CD4-positive, CD25-positive, alpha-beta regulatory T cell (primary cell): ENCODE data around the gene PLAGL1. TPM values are rescaled to one million over a fixed set of nuclear protein-coding genes. Genes with fewer than 3 reads are reported as not detected.
"Not testable (repeated sequence)": the region's sequence is repeated elsewhere in the genome, so short reads cannot be mapped to it uniquely, and the experiment has no call there.

Experiments used
- ATAC-seq, 2 donors: fragments of 150-1000 bp; cut with Tn5 transposase; one replicate each; pipeline ENCODE4 v1.10.0; 2021; ENCODE audit warnings: low read depth in 2 of 2, moderate number of reproducible peaks in 2 of 2, moderate library complexity in 1 of 2
- DNase-seq, 3 donors: peaks; one replicate each; pipeline versions ENCODE4 v3.0.0 to v3.0.0-alpha.2; 2012 to 2022; ENCODE audit warnings: mixed read lengths in 1 of 3
- H3K27ac ChIP-seq: one replicate; pipeline ENCODE4 v1.7.0; 2013; ENCODE audit warnings: mild to moderate bottlenecking, low read length; ENCODE audit not compliant: insufficient read depth, poor library complexity, severe bottlenecking
- H3K27me3 ChIP-seq: one replicate; pipeline ENCODE4 v1.7.0; 2013; ENCODE audit warnings: low read length; ENCODE audit not compliant: control insufficient read depth, insufficient read depth
- H3K36me3 ChIP-seq: one replicate; pipeline ENCODE4 v1.7.0; 2013; ENCODE audit warnings: mild to moderate bottlenecking, low read length, moderate library complexity; ENCODE audit not compliant: control insufficient read depth, insufficient read depth
- H3K4me1 ChIP-seq: 2 replicates; pipeline ENCODE4 v1.7.0; 2013; ENCODE audit warnings: mild to moderate bottlenecking, low read length; ENCODE audit not compliant: insufficient read depth, control insufficient read depth, poor library complexity, severe bottlenecking
- H3K4me3 ChIP-seq: one replicate; pipeline ENCODE4 v1.7.0; 2013; ENCODE audit warnings: low read depth, mild to moderate bottlenecking, low read length, moderate library complexity
- H3K9me3 ChIP-seq, 2 experiments: 1 replicate in 1 of 2; 2 replicates in 1 of 2; pipeline ENCODE4 v1.7.0; 2013; ENCODE audit warnings: low read length in 2 of 2, mild to moderate bottlenecking in 1 of 2, moderate library complexity in 1 of 2; ENCODE audit not compliant: control insufficient read depth in 2 of 2
- H3K27ac Mint-ChIP-seq, 3 donors: one replicate each; pipeline ENCODE4 v1.8.0; 2020 to 2022; ENCODE audit warnings: mild to moderate bottlenecking in 3 of 3, mixed read lengths in 3 of 3, moderate library complexity in 2 of 3
- H3K27me3 Mint-ChIP-seq: one replicate; pipeline ENCODE4 v1.8.0; 2022; ENCODE audit warnings: mild to moderate bottlenecking, mixed read lengths
- H3K36me3 Mint-ChIP-seq: one replicate; pipeline ENCODE4 v1.8.0; 2020; ENCODE audit warnings: mixed read lengths
- H3K4me1 Mint-ChIP-seq, 4 donors: one replicate each; pipeline ENCODE4 v1.8.0; 2020 to 2022; ENCODE audit warnings: mixed read lengths in 4 of 4, mild to moderate bottlenecking in 1 of 4
- H3K4me3 Mint-ChIP-seq, 4 donors: one replicate each; pipeline ENCODE4 v1.8.0; 2020 to 2022; ENCODE audit warnings: mild to moderate bottlenecking in 4 of 4, mixed read lengths in 4 of 4, moderate library complexity in 3 of 4
- H3K9me3 Mint-ChIP-seq, 7 donors: one replicate each; pipeline ENCODE4 v1.8.0; 2020 to 2022; ENCODE audit warnings: mixed read lengths in 7 of 7, mild to moderate bottlenecking in 3 of 7, moderate library complexity in 2 of 7
- polyA plus RNA-seq, 4 donors: library from polyadenylated mRNA; unstranded; fragments of 300-500 nt; fragmentation: Illumina TruSeq; gene quantifications; one replicate each; pipeline ENCODE4 v1.2.3, GENCODE V29; 2021
- total RNA-seq: library from RNA; stranded (reverse); gene quantifications from one replicate; pipeline ENCODE4 v1.2.3, GENCODE V29; 2022

The PLAGL1 gene
- total and polyA plus RNA-seq, 5 donors from 2014 or later = 1.4 to 4.7 (median 2.8) TPM

DNA sequence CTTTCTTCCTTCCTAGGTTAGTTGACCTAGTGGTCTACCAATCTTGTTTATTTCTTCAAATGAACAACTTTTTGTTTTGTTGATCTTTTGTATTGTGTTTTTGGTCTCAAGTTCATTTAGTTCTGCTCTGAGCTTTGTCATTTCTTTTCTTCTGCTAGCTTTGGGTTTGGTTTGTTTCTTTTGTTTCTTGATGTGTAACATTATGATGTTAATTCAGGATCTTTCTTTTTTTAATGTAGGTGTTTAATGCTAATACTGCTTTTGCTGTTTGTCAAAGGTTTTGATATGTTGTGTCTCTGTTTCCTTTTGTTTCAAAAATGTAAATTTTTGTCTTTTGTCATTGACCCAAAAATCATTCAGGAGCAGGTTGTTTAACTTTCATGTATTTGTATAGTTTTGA is 78.1 kb downstream of the PLAGL1 start:
- no peaks in the 10 kb centered on the region for H3K36me3 ChIP-seq
- H3K27ac ChIP-seq = no peak overlapping the region
- Mint-ChIP-seq H3K9me3 (peaks cover 6 to 16% (median 7%) of the 10 kb centered on the region in 7 donors), H3K4me3 (no peak overlapping the region), H3K27ac (no peak overlapping the region), H3K27me3 (peaks cover 33% of the 10 kb centered on the region), H3K4me1 (no peaks in the 10 kb centered on the region), H3K36me3 (no peaks in the 10 kb centered on the region)
- no peak for DNase-seq
- H3K4me1 ChIP-seq = no peaks in the 10 kb centered on the region
- H3K9me3 ChIP-seq = no peaks in the 10 kb centered on the region
- no peak for ATAC-seq
- no peak overlapping the region for H3K4me3 ChIP-seq
- no peaks in the 10 kb centered on the region for H3K27me3 ChIP-seq

DNA sequence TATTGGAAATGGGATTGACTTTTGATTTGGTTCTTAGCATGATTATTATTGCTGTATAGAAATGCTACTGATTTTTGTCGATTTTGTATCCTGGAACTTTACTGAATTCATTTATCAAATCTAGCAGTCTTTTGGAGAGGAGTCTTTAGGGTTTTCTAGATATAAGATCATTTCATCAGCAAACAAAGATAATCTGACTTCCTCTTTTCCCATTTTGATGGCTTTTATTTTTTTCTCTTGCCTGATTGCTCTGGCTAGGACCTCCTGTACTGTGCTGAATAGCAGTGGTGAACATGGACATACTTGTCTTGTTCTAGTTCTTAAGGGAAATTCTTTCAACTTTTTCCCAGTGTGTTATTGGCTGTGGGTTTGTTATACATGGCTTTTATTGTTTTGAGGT is 79.2 kb downstream of the PLAGL1 start:
- no peaks in the 10 kb centered on the region for H3K36me3 Mint-ChIP-seq
- no peak for DNase-seq
- H3K9me3 ChIP-seq = no peaks in the 10 kb centered on the region
- no peaks in the 10 kb centered on the region for H3K4me1 Mint-ChIP-seq
- no peak for ATAC-seq
- H3K27me3 Mint-ChIP-seq = peaks cover 28% of the 10 kb centered on the region
- H3K4me3 ChIP-seq = no peak overlapping the region
- H3K27ac Mint-ChIP-seq = no peak overlapping the region
- no peaks in the 10 kb centered on the region for H3K27me3 ChIP-seq
- no peak overlapping the region for H3K4me3 Mint-ChIP-seq
- no peaks in the 10 kb centered on the region for H3K36me3 ChIP-seq
- H3K27ac ChIP-seq = no peak overlapping the region
- peaks cover 6 to 16% (median 7%) of the 10 kb centered on the region in 7 donors for H3K9me3 Mint-ChIP-seq
- no peaks in the 10 kb centered on the region for H3K4me1 ChIP-seq

DNA sequence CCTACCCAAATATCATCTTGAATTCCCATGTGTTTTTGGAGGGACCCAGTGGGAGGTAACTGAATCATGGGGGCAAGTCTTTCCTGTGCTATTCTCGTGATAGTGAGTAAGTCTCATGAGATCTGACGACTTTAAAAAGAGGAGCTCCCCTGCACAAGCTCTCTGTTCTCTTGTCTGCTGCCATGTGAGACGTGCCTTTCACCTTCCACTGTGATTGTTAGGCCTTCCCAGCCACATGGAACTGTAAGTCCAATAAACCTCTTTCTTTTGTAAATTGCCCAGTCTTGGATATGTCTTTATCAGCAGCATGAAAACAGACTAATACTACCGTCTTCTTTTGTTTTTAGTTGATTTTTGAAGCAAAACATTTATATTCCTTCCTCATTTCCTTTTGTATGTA is 91.0 kb downstream of the PLAGL1 start:
- H3K4me3 ChIP-seq, H3K36me3 ChIP-seq, H3K27ac ChIP-seq, H3K4me3 Mint-ChIP-seq, DNase-seq, H3K4me1 Mint-ChIP-seq, ATAC-seq, H3K4me1 ChIP-seq, H3K27me3 ChIP-seq, H3K27ac Mint-ChIP-seq, H3K27me3 Mint-ChIP-seq: not testable (repeated sequence)
- H3K9me3 ChIP-seq = peaks cover 11 to 15% of the 10 kb centered on the region in 2 experiments
- Mint-ChIP-seq H3K9me3 (peaks cover 3 to 23% (median 12%) of the 10 kb centered on the region in 7 donors), H3K36me3 (peaks cover 19% of the 10 kb centered on the region)

DNA sequence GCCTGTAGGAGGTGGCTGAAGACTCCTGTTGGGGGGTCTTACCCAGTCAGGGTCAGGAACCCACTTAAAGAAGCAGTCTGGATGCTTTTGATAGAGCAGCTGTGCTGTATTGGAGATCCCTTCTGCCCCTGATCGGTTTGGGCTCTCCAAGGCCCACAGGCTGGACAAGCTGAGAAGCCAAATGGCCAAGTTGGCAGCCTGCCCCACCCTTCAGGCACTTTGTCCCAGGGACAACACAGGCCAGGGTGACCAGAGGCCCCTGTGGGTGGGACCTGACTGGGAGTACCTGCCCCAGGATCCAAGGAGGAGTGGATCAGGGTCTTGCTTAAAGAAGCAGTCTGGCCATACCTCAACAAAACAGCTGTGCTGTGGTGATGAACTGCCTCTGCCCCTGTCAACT is 95.4 kb downstream of the PLAGL1 start:
- H3K36me3 ChIP-seq = no peaks in the 10 kb centered on the region
- Mint-ChIP-seq H3K27ac (no peak overlapping the region), H3K27me3 (no peaks in the 10 kb centered on the region), H3K4me3 (no peak overlapping the region), H3K9me3 (peaks cover 4 to 29% (median 10%) of the 10 kb centered on the region in 7 donors), H3K36me3 (peaks cover 30% of the 10 kb centered on the region), H3K4me1 (no peaks in the 10 kb centered on the region)
- H3K27ac ChIP-seq = no peak overlapping the region
- DNase-seq (no peak), ATAC-seq (no peak)
- H3K9me3 ChIP-seq = peaks cover 8 to 14% of the 10 kb centered on the region in 2 experiments
- peaks cover 1% of the 10 kb centered on the region for H3K27me3 ChIP-seq
- no peaks in the 10 kb centered on the region for H3K4me1 ChIP-seq
- no peak overlapping the region for H3K4me3 ChIP-seq

DNA sequence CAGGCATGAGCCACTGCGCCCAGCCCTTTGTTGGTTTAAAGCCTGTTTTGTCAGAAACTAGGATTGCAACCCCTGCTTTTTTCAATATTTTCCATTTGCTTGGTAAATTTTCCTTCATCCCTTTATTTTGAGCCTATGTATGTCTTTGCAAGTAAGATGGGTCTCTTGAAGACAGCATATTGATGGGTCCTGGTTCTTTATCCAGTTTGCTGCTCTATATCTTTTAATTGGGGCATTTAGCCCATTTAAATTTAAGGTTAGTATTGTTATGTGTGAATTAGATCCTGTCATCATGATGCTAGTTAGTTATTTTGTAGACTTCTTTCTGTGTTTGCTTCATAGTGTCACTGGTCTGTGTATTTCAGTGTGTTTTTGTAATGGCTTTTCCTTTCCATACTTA is 97.0 kb downstream of the PLAGL1 start:
- no peak overlapping the region for H3K27ac ChIP-seq
- Mint-ChIP-seq H3K4me1 (no peaks in the 10 kb centered on the region), H3K27me3 (no peaks in the 10 kb centered on the region), H3K4me3 (no peak overlapping the region), H3K27ac (no peak overlapping the region), H3K9me3 (peaks cover 4 to 24% (median 10%) of the 10 kb centered on the region in 7 donors), H3K36me3 (peaks cover 25% of the 10 kb centered on the region)
- peaks cover 8 to 14% of the 10 kb centered on the region in 2 experiments for H3K9me3 ChIP-seq
- no peaks in the 10 kb centered on the region for H3K27me3 ChIP-seq
- ATAC-seq (no peak), DNase-seq (no peak)
- no peaks in the 10 kb centered on the region for H3K4me1 ChIP-seq
- no peaks in the 10 kb centered on the region for H3K36me3 ChIP-seq
- no peak overlapping the region for H3K4me3 ChIP-seq

DNA sequence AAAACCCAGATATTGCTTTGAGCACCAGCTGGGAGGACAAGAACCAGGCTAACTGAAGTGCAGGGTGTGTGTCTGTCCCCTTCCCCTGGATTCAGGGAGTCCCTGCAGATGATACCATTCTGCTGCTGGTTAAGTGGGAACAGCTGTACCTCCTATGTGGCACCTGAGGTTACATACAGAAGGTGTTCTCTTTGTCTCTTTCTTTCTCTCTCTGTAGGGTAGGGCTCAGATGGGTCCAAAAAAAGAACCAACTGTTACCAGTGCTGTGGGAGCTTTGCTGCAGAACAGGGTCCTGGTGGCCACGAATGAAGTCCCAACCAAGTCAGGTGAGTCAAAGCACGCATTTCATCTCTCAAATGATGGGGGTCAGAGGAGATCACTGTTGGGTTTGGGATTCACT is 105.2 kb downstream of the PLAGL1 start:
- DNase-seq (no peak), ATAC-seq (no peak)
- no peaks in the 10 kb centered on the region for H3K9me3 ChIP-seq
- Mint-ChIP-seq H3K27me3 (no peaks in the 10 kb centered on the region), H3K27ac (peak overlapping the region in 1 of 3 donors; percentile 43), H3K4me3 (no peak overlapping the region), H3K4me1 (peaks cover 0 to 21% (median 9%) of the 10 kb centered on the region in 4 donors), H3K9me3 (peaks cover 0 to 8% (median 1%) of the 10 kb centered on the region in 7 donors), H3K36me3 (peaks cover 16% of the 10 kb centered on the region)
- H3K4me3 ChIP-seq = no peak overlapping the region
- no peak overlapping the region for H3K27ac ChIP-seq
- H3K27me3 ChIP-seq = no peaks in the 10 kb centered on the region
- H3K4me1 ChIP-seq = no peaks in the 10 kb centered on the region
- H3K36me3 ChIP-seq = no peaks in the 10 kb centered on the region

DNA sequence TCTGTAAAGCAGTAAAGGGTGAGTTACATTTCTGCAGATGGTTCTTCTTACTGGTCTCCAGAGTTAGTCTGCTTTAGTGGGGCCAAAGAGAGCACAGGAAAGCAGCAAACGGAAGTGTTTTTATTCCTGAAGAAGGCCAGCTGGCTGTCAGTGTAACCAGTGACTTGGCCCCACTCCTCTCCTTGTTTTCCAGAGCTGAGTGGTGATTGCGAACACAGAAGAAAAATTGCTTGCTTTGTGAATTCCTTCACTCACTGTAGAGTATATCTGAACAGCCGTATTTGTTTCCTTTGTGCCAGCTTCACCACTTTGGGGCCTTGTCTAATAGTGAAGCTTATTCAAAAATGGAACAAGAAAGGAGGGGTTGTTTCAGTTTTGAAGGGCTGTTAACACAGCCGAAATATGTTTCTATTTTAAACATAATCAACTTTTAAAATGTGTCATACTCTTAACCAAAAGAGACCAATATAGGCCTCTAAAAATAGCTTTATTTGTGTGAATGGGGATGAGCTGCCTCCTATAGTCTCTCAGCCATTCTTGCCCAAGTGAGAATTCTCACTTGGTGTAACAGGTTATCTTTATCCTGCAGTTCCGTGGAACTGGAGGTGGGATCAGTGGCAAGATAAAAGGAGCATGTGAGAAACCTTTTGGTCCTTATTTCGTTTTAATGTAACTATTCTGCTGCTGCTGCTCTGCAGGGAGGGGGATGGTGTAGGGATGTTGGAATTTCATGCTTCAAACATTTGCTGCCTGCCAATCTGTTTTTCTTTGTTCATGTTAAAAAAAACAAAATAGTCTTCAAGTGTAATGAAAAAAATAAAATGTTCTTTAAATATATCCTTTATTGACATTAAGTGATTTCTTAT is 105.9 kb downstream of the PLAGL1 start:
- H3K4me3 ChIP-seq = no peak overlapping the region
- no peak for ATAC-seq
- H3K36me3 Mint-ChIP-seq = peaks cover 16% of the 10 kb centered on the region

DNA sequence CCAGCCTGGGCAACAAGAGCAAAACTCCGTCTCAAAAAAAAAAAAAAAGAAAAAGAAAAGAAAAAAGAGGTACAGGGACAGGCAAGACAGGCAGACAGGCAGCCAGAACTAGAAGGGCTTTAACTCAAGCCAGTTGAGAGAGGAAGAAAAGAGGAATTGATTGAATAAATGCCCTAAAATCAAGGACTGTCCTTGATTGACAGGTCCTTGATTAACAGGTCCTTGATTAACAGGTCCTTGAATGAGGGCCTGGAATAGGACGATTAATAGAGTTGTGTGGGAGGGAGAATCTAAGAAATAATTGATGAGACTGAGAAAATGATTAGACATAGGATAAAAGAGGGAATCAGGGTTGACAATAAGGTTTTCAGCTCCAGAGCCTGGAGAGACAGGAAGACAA is 107.7 kb downstream of the PLAGL1 start:
- Histone ChIP-seq H3K4me3 (no peak overlapping the region), H3K4me1 (no peaks in the 10 kb centered on the region), H3K36me3 (no peaks in the 10 kb centered on the region), H3K27me3 (no peaks in the 10 kb centered on the region), H3K27ac (no peak overlapping the region), H3K9me3 (no peaks in the 10 kb centered on the region)
- no peak for ATAC-seq
- Mint-ChIP-seq H3K4me3 (no peak overlapping the region), H3K36me3 (peaks cover 16% of the 10 kb centered on the region), H3K27me3 (no peaks in the 10 kb centered on the region), H3K4me1 (peaks cover 0 to 17% (median 9%) of the 10 kb centered on the region in 4 donors), H3K27ac (peak overlapping the region in 1 of 3 donors; percentile 7), H3K9me3 (peaks cover 0 to 3% (median 0%) of the 10 kb centered on the region in 7 donors)
- no peak for DNase-seq

More for the DNA sequence above, 105.9 kb downstream of the PLAGL1 start:
- Histone ChIP-seq H3K36me3 (no peaks in the 10 kb centered on the region), H3K9me3 (no peaks in the 10 kb centered on the region), H3K4me1 (no peaks in the 10 kb centered on the region), H3K27me3 (no peaks in the 10 kb centered on the region), H3K27ac (no peak overlapping the region)
- Mint-ChIP-seq H3K4me3 (no peak overlapping the region), H3K9me3 (peaks cover 0 to 8% (median 1%) of the 10 kb centered on the region in 7 donors), H3K27ac (peak overlapping the region in 1 of 3 donors; percentile 10), H3K4me1 (peaks cover 0 to 21% (median 9%) of the 10 kb centered on the region in 4 donors), H3K27me3 (no peaks in the 10 kb centered on the region)
- DNase-seq = peak in 1 of 3 donors; percentile 36
